ENCODE results near the gene LINGO4.

GRCh38 chr1:151849126-151849525, 43.9 kb upstream of the LINGO4 start:
- no peak for TF ChIP-seq POLR2A (IDR thresholded peaks at IDR 0.05; ENCODE audit: insufficient read depth in 1 of 2, low read depth in 2 of 2, low read length in 2 of 2)
- no peak for TF ChIP-seq ETV6 (CRISPR knock-in tag; conservative IDR thresholded peaks at IDR 0.05)
- TF ChIP-seq CTCF (CRISPR knock-in tag; IDR thresholded peaks at IDR 0.05), result no peak
- TF ChIP-seq YY1 (IDR thresholded peaks at IDR 0.05; ENCODE audit: insufficient read depth, insufficient replicate concordance, low read depth, low read length), result no peak
- TF ChIP-seq PHF8 (CRISPR knock-in tag; IDR thresholded peaks at IDR 0.05), result no peak
- TF ChIP-seq ZEB1 (IDR thresholded peaks at IDR 0.05; ENCODE audit: insufficient replicate concordance, low read depth), result no peak
- TF ChIP-seq NFIC (IDR thresholded peaks at IDR 0.05; ENCODE audit: low read length), result no peak
- no peak for TF ChIP-seq FOSL2 (CRISPR knock-in tag; IDR thresholded peaks at IDR 0.05)
- no peak for TF ChIP-seq POLR2AphosphoS2 (IDR thresholded peaks at IDR 0.05; ENCODE audit: low read depth, low read length)
- no peak for TF ChIP-seq PATZ1 (CRISPR knock-in tag; IDR thresholded peaks at IDR 0.05)
- no peak for TF ChIP-seq ZNF280D (CRISPR knock-in tag; IDR thresholded peaks at IDR 0.05)
- TF ChIP-seq HNRNPH1 (optimal IDR thresholded peaks at IDR 0.05; ENCODE audit: low read depth, low read length), result no peak
- TF ChIP-seq SRY (CRISPR knock-in tag; IDR thresholded peaks at IDR 0.05), result no peak
- no peak for TF ChIP-seq ZNF776 (CRISPR knock-in tag; IDR thresholded peaks at IDR 0.05)

Measured in HepG2 (cell line).